Measurements from ENCODE around the gene PDCD7. TPM values are rescaled to one million over a fixed set of nuclear protein-coding genes. Genes with fewer than 3 reads are reported as not detected.
"Not testable (repeated sequence)": the region's sequence is repeated elsewhere in the genome, so short reads cannot be mapped to it uniquely, and the experiment has no call there.

The PDCD7 gene
- total RNA-seq, 1 experiment from 2014 or later = 19.7 TPM

DNA sequence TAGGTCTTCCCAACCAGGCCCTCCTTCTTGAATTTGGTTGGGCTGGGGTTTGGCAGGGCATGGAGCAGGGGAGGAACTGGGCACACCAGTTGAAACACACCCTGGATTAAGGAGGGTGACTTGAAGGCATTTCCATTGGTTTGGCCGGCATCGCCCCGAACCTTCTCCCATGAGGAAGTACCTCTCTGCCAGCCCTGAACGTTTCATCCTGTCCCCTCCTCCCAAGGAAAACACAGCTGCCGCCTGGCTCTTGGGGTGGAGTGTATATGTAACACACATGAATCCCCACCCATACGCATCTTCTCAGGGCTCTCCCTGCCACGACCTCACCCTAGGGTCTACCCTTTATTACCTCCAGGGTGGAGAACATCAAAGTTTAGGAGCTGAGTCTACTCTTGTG is 33.2 kb downstream of the PDCD7 start:
- DNase-seq (ENCODE audit: low read depth, low spot score) (no peak), ATAC-seq (no peak)
- Histone ChIP-seq H3K4me1 (ENCODE audit: control insufficient read depth, insufficient read depth, low read length) (no peaks in the 10 kb centered on the region), H3K4me3 (ENCODE audit: low read depth in 2 of 2, low read length in 2 of 2) (no peak overlapping the region), H3K9me3 (ENCODE audit: control insufficient read depth, insufficient read depth, low read depth, low read length) (no peaks in the 10 kb centered on the region), H3K36me3 (ENCODE audit: control insufficient read depth, insufficient read depth, low read length) (no peaks in the 10 kb centered on the region), H3K27ac (ENCODE audit: low read length) (no peak overlapping the region), H3K27me3 (ENCODE audit: control insufficient read depth, insufficient read depth, low read length) (no peaks in the 10 kb centered on the region)
- ChIA-PET POLR2A (interaction anchor here (0.7 kb wide), 1 partner anchor 38 kb away, joined by 3 read pairs; no protein-coding TSS in a partner anchor), CTCF (no interaction called here)
- no TSS peak for BruUV-seq (replicated peaks)
- intact Hi-C loops (cut with micrococcal nuclease; ENCODE audit: unreplicated experiment) (no loop called here), in situ Hi-C loops (cut with HindIII; ENCODE audit: low pct_unique_long_range_greater_than_20kb, low sequenced_read_pairs) (no loop called here)
- TF ChIP-seq, protein P1, sequence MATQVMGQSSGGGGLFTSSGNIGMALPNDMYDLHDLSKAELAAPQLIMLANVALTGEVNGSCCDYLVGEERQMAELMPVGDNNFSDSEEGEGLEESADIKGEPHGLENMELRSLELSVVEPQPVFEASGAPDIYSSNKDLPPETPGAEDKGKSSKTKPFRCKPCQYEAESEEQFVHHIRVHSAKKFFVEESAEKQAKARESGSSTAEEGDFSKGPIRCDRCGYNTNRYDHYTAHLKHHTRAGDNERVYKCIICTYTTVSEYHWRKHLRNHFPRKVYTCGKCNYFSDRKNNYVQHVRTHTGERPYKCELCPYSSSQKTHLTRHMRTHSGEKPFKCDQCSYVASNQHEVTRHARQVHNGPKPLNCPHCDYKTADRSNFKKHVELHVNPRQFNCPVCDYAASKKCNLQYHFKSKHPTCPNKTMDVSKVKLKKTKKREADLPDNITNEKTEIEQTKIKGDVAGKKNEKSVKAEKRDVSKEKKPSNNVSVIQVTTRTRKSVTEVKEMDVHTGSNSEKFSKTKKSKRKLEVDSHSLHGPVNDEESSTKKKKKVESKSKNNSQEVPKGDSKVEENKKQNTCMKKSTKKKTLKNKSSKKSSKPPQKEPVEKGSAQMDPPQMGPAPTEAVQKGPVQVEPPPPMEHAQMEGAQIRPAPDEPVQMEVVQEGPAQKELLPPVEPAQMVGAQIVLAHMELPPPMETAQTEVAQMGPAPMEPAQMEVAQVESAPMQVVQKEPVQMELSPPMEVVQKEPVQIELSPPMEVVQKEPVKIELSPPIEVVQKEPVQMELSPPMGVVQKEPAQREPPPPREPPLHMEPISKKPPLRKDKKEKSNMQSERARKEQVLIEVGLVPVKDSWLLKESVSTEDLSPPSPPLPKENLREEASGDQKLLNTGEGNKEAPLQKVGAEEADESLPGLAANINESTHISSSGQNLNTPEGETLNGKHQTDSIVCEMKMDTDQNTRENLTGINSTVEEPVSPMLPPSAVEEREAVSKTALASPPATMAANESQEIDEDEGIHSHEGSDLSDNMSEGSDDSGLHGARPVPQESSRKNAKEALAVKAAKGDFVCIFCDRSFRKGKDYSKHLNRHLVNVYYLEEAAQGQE (IDR thresholded peaks at IDR 0.05; ENCODE audit: insufficient read depth in 1 of 2, low read depth in 2 of 2, low read length in 1 of 2) = no peak
- TF ChIP-seq SIN3A (IDR thresholded peaks at IDR 0.05; ENCODE audit: borderline replicate concordance, insufficient read depth, low read depth, low read length) = no peak
- no peak for TF ChIP-seq POLR2AphosphoS5 (IDR thresholded peaks at IDR 0.05; ENCODE audit: low read depth, low read length)
- TF ChIP-seq, protein P2, sequence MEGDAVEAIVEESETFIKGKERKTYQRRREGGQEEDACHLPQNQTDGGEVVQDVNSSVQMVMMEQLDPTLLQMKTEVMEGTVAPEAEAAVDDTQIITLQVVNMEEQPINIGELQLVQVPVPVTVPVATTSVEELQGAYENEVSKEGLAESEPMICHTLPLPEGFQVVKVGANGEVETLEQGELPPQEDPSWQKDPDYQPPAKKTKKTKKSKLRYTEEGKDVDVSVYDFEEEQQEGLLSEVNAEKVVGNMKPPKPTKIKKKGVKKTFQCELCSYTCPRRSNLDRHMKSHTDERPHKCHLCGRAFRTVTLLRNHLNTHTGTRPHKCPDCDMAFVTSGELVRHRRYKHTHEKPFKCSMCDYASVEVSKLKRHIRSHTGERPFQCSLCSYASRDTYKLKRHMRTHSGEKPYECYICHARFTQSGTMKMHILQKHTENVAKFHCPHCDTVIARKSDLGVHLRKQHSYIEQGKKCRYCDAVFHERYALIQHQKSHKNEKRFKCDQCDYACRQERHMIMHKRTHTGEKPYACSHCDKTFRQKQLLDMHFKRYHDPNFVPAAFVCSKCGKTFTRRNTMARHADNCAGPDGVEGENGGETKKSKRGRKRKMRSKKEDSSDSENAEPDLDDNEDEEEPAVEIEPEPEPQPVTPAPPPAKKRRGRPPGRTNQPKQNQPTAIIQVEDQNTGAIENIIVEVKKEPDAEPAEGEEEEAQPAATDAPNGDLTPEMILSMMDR (IDR thresholded peaks at IDR 0.05) = no peak
- no peak for TF ChIP-seq TCF7L2 (IDR thresholded peaks at IDR 0.05; ENCODE audit: low read depth, low read length)

DNA sequence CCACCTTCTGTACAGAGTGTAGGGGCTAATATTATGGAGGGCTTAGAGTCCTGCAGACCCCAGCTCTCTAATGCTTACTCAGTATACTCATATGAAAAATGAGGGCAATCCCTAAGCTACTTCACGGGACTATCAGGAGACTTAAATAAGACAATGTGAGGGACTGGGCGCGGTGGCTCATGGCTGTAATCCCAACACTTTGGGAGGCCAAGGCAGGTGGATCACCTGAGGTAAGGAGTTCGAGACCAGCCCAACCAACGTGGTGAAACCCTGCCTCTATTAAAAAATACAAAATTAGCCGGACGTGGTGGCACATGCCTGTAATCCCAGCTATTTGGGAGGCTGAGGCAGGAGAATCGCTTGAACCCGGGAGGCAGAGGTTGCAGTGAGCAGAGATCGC is 33.8 kb downstream of the PDCD7 start:
- BruUV-seq (replicated peaks); in situ Hi-C loops (cut with HindIII; ENCODE audit: low pct_unique_long_range_greater_than_20kb, low sequenced_read_pairs); H3K27me3 ChIP-seq (ENCODE audit: control insufficient read depth, insufficient read depth, low read length); H3K36me3 ChIP-seq (ENCODE audit: control insufficient read depth, insufficient read depth, low read length); H3K4me3 ChIP-seq (ENCODE audit: low read depth in 2 of 2, low read length in 2 of 2); ATAC-seq; H3K27ac ChIP-seq (ENCODE audit: low read length); intact Hi-C loops (cut with micrococcal nuclease; ENCODE audit: unreplicated experiment); H3K4me1 ChIP-seq (ENCODE audit: control insufficient read depth, insufficient read depth, low read length); DNase-seq (ENCODE audit: low read depth, low spot score); H3K9me3 ChIP-seq (ENCODE audit: control insufficient read depth, insufficient read depth, low read depth, low read length): not testable (repeated sequence)
- POLR2A ChIA-PET = interaction anchor here (0.7 kb wide), 1 partner anchor 38 kb away, joined by 3 read pairs; no protein-coding TSS in a partner anchor
- CTCF ChIA-PET = interaction anchor here (0.5 kb wide), 1 partner anchor 319 kb away, joined by 7 read pairs; no protein-coding TSS in a partner anchor

DNA sequence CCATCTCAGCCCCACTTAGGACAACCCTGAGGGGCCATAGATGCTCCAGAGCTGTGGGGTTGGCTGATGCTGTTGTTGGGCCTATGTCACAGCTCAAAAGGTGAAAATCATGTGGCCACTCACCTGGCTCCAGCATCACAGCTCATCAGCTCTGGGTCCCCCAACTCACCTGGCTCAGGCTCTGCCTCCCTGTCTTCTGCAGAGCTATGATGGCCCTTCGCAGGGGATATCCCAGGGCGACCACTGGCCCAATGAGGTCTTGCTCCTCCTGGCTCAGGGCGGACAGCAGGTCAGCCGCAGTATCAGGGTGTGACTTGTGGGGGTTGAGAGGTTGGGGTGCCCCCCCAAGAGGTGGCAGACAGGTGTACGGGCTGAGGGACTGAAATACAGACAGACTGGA is 34.3 kb downstream of the PDCD7 start:
- Histone ChIP-seq H3K27ac (ENCODE audit: low read length) (no peak overlapping the region), H3K4me1 (ENCODE audit: control insufficient read depth, insufficient read depth, low read length) (no peaks in the 10 kb centered on the region), H3K4me3 (ENCODE audit: low read depth in 2 of 2, low read length in 2 of 2) (no peak overlapping the region), H3K9me3 (ENCODE audit: control insufficient read depth, insufficient read depth, low read depth, low read length) (no peaks in the 10 kb centered on the region), H3K36me3 (ENCODE audit: control insufficient read depth, insufficient read depth, low read length) (no peaks in the 10 kb centered on the region), H3K27me3 (ENCODE audit: control insufficient read depth, insufficient read depth, low read length) (no peaks in the 10 kb centered on the region)
- DNase-seq (ENCODE audit: low read depth, low spot score) (no peak), ATAC-seq (no peak)
- in situ Hi-C loops (cut with HindIII; ENCODE audit: low pct_unique_long_range_greater_than_20kb, low sequenced_read_pairs) (no loop called here), intact Hi-C loops (cut with micrococcal nuclease; ENCODE audit: unreplicated experiment) (no loop called here)
- no TSS peak for BruUV-seq (replicated peaks)
- CTCF ChIA-PET = interaction anchor here (0.5 kb wide), 1 partner anchor 320 kb away, joined by 7 read pairs; no protein-coding TSS in a partner anchor
- TF ChIP-seq POLR2AphosphoS5 (IDR thresholded peaks at IDR 0.05; ENCODE audit: low read depth, low read length) (no peak), SIN3A (IDR thresholded peaks at IDR 0.05; ENCODE audit: borderline replicate concordance, insufficient read depth, low read depth, low read length) (no peak), TCF7L2 (IDR thresholded peaks at IDR 0.05; ENCODE audit: low read depth, low read length) (no peak)
- TF ChIP-seq, protein P2 (IDR thresholded peaks at IDR 0.05) = no peak
- TF ChIP-seq, protein P1 (IDR thresholded peaks at IDR 0.05; ENCODE audit: insufficient read depth in 1 of 2, low read depth in 2 of 2, low read length in 1 of 2) = no peak
- POLR2A ChIA-PET = no interaction called here

Measured in Panc1 (cell line).